Forelimb muscle (tissue), 1 donor: ENCODE results near the gene PXN. TPM values are rescaled to one million over a fixed set of nuclear protein-coding genes. Genes with fewer than 3 reads are reported as not detected.
"Not testable (repeated sequence)": the region's sequence is repeated elsewhere in the genome, so short reads cannot be mapped to it uniquely, and the experiment has no call there.

ENCODE experiments used
- DNase-seq: peaks from one replicate; pipeline ENCODE4 v3.0.0-alpha.2; 2013; ENCODE audit warnings: low read depth
- polyA plus RNA-seq: library from polyadenylated mRNA; unstranded; fragments of 120-200 nt; gene quantifications from one replicate; pipeline ENCODE4 v1.2.1, GENCODE V29; 2013; ENCODE audit not compliant: insufficient read length

The PXN gene
- polyA plus RNA-seq, 1 donor, result 169 TPM

GRCh38 chr12:120241561-120242274, 23.8 kb downstream of the PXN start:
- DNase-seq, result no peak

GRCh38 chr12:120240495-120240833, 25.1 kb downstream of the PXN start:
- DNase-seq, result no peak

GRCh38 chr12:120239776-120240494, 25.6 kb downstream of the PXN start:
- no peak for DNase-seq

- no peak for DNase-seq
Observed at GRCh38 chr12:120238839-120239445, 26.6 kb downstream of the PXN start.

- DNase-seq, result no peak
Observed at GRCh38 chr12:120238217-120238616, 27.3 kb downstream of the PXN start.

- no peak for DNase-seq
Observed at GRCh38 chr12:120237360-120238171, 28.0 kb downstream of the PXN start.

GRCh38 chr12:120236809-120237208, 28.7 kb downstream of the PXN start:
- DNase-seq, result not testable (repeated sequence)

- no peak for DNase-seq
Observed at GRCh38 chr12:120235369-120236323, 29.9 kb downstream of the PXN start.

- peak; percentile 84 for DNase-seq
Observed at GRCh38 chr12:120234643-120235368, 30.7 kb downstream of the PXN start.

GRCh38 chr12:120231316-120232011, 34.1 kb downstream of the PXN start:
- DNase-seq, result no peak

- DNase-seq, result no peak
Observed at GRCh38 chr12:120230974-120231315, 34.6 kb downstream of the PXN start.

- DNase-seq, result no peak
Observed at GRCh38 chr12:120230326-120230973, 35.1 kb downstream of the PXN start.

GRCh38 chr12:120229487-120230325, 35.8 kb downstream of the PXN start:
- DNase-seq, result no peak

GRCh38 chr12:120229071-120229486, 36.5 kb downstream of the PXN start:
- DNase-seq, result no peak

- no peak for DNase-seq
Observed at GRCh38 chr12:120228291-120229070, 37.0 kb downstream of the PXN start.

- no peak for DNase-seq
Observed at GRCh38 chr12:120228041-120228290, 37.6 kb downstream of the PXN start.

- no peak for DNase-seq
Observed at GRCh38 chr12:120227233-120228040, 38.1 kb downstream of the PXN start.
